ENCODE measurements around the gene NOTUM.

NOTUM gene

DNA sequence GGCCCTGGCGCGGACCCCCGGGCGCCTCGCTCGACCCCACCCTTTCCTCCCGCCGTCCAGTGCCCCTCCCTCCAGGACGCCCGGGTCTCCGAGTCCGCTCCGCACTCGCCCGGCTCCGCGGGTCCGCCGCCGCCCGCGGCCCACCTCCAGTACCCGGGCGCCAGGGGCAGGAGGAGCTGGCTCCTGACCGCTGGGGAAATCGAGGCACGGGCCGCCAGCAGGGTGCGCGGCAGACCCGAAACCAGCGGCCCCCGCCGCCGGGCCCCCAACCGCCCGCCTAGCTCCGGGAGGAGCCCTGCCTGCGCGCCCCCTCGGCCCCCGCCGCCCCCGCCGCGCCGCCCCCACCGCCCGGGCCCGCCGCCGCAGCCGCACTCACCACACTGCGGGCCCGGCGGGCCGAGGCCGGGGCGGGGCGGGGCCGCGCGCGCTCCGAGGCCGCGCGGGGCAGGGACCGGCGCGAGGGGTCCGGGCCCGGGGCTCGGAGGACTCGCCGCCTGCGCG lies 33.8 kb downstream of the NOTUM start:
- CTCF ChIA-PET: interaction anchor here (0.9 to 2.7 kb wide), 6 partner anchors 10 to 93 kb away, joined by 3 to 9 read pairs (median 4); no protein-coding TSS in a partner anchor
- TF ChIP-seq, protein P1, sequence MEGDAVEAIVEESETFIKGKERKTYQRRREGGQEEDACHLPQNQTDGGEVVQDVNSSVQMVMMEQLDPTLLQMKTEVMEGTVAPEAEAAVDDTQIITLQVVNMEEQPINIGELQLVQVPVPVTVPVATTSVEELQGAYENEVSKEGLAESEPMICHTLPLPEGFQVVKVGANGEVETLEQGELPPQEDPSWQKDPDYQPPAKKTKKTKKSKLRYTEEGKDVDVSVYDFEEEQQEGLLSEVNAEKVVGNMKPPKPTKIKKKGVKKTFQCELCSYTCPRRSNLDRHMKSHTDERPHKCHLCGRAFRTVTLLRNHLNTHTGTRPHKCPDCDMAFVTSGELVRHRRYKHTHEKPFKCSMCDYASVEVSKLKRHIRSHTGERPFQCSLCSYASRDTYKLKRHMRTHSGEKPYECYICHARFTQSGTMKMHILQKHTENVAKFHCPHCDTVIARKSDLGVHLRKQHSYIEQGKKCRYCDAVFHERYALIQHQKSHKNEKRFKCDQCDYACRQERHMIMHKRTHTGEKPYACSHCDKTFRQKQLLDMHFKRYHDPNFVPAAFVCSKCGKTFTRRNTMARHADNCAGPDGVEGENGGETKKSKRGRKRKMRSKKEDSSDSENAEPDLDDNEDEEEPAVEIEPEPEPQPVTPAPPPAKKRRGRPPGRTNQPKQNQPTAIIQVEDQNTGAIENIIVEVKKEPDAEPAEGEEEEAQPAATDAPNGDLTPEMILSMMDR (IDR thresholded peaks at IDR 0.05; ENCODE audit: control extremely low read depth, extremely low read depth, low read depth, missing control alignments): no peak
- no peak for DNase-seq (ENCODE audit: extremely low spot score)
- POLR2A ChIA-PET: interaction anchor here (1.2 to 1.5 kb wide), 2 partner anchors 10 to 171 kb away, joined by 3 to 8 read pairs; partner anchors contain the start of gene FASN

DNA sequence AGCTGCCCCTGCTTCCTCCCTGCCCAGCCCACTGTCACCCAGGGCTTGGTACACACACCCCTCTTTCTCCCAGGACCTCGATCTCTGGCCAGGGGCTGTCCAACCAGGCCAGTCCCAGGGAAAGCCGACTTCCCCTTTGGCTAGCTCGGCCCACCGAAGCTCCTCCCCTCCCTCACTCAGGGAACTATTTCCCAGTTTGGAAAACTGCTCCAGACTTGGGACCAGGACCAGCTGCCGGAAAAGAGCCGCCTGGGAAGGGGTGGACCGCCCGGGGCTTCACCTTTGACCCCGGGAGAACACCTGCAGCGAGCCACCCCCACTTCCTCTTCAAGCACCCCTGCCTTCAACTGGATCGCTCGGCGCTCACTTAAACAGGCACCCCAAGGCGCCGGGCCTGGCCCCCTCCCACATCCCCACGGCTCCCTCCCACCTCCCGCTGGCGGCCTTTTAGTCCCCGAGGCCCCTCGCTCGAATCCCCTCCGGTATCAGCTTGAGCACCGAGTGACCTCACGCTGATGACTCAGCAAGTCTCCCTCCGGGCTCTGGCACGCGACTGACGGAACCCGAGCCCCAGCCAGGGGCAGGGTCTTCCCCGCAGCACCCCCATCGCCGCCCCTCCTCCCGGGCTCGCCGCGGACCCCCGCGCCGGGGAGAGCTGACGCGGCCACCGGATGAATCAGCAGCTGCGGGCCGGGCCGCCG lies 34.4 kb downstream of the NOTUM start:
- CTCF ChIA-PET: interaction anchor here (1.1 to 2.7 kb wide), 5 partner anchors 9 to 104 kb away, joined by 4 to 9 read pairs (median 7); no protein-coding TSS in a partner anchor
- TF ChIP-seq, protein P1 (IDR thresholded peaks at IDR 0.05; ENCODE audit: control extremely low read depth, extremely low read depth, low read depth, missing control alignments): no peak
- peak; percentile 73 for DNase-seq (ENCODE audit: extremely low spot score)
- POLR2A ChIA-PET: interaction anchor here (0.5 to 1.5 kb wide), 2 partner anchors 9 to 213 kb away, joined by 3 to 8 read pairs; no protein-coding TSS in a partner anchor

DNA sequence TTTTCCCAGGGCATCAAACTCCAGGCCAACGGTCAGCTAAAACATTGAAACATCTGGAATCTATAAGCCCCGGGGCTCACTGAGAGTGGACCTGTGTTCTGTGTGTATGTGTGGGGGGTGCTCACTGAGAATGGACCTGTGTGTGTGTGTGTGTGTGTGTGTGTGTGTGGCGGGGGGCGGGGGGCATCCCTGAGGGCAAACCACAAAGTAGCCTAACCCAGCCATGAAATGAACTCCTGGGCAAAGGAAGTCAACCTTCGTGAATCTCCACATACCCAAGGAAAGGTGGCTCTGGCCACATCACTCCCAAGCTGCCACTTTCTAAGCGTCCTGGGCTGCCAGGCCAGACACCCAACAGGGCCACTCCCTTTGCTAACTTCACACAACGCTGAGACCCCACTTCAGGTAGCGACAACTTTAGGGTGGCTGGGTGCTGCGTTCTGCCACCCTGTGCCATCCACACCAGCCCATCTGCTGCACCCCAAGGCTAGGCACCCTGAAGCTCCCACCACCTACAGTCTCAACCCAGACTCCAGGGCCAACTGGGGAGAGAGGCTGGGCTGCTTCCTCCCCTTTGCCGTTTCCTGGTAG lies 35.0 kb downstream of the NOTUM start:
- POLR2A ChIA-PET: interaction anchor here (0.5 to 1.5 kb wide), 4 partner anchors 9 to 374 kb away, joined by 3 to 8 read pairs (median 6); partner anchors contain the start of gene FAAP100
- CTCF ChIA-PET: interaction anchor here (1.1 to 2.7 kb wide), 6 partner anchors 9 to 104 kb away, joined by 4 to 9 read pairs (median 6); no protein-coding TSS in a partner anchor
- DNase-seq (ENCODE audit: extremely low spot score): no peak
- TF ChIP-seq, protein P1 (IDR thresholded peaks at IDR 0.05; ENCODE audit: control extremely low read depth, extremely low read depth, low read depth, missing control alignments): no peak

DNA sequence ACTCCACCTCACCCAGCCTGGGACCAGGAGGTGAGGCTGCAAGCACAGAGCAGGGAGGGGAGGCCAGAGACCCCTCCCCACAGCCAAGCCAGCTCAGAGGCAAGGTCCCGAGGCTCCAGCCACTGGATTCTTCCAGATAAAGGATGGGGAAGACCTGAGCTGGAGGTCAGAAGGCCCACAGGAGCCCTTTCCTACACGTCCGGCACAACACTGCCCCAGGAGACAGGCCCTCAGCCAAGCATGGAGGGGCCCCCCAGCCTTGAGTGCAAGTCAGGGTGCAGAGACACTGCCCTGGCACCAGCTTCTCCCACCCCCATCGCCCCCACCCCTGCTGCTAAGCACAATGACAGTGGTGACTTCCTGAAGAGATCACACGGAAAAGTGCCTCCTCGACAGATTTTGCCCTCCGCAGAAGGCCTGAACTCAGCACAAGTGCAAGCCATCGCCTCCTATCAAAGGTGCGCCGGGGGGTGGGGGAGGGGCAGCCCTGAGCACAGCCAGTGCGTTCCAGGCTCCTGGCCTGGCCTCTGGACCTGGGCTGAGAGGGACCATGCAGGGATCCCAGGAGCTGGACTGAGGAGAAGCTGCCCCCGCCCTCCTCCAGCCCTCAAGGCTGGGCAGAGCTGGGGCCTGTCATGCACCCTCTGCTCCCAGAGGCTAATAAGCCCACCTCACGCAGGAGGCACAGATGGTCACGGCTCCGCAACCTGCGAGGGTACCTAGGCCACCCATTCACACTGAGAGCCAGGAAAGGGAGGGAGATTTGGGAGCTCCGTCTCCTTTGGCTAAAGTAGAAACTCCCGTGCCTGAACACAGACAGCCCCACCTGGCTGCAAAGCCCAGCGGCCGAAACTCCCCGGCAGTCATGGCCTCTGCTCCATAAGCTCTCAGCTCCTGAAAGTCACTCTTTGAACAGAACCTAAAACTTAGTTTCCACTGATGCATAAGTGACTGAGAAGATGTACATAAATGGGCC lies 36.1 kb downstream of the NOTUM start:
- ChIA-PET POLR2A (interaction anchor here (0.5 to 1.1 kb wide), 5 partner anchors 12 to 373 kb away, joined by 3 to 7 read pairs (median 4); partner anchors contain the start of gene FAAP100), CTCF (interaction anchor here (0.7 to 2.6 kb wide), 5 partner anchors 8 to 105 kb away, joined by 3 to 8 read pairs (median 4); no protein-coding TSS in a partner anchor)
- TF ChIP-seq, protein P1 (IDR thresholded peaks at IDR 0.05; ENCODE audit: control extremely low read depth, extremely low read depth, low read depth, missing control alignments): no peak
- DNase-seq (ENCODE audit: extremely low spot score): no peak

DNA sequence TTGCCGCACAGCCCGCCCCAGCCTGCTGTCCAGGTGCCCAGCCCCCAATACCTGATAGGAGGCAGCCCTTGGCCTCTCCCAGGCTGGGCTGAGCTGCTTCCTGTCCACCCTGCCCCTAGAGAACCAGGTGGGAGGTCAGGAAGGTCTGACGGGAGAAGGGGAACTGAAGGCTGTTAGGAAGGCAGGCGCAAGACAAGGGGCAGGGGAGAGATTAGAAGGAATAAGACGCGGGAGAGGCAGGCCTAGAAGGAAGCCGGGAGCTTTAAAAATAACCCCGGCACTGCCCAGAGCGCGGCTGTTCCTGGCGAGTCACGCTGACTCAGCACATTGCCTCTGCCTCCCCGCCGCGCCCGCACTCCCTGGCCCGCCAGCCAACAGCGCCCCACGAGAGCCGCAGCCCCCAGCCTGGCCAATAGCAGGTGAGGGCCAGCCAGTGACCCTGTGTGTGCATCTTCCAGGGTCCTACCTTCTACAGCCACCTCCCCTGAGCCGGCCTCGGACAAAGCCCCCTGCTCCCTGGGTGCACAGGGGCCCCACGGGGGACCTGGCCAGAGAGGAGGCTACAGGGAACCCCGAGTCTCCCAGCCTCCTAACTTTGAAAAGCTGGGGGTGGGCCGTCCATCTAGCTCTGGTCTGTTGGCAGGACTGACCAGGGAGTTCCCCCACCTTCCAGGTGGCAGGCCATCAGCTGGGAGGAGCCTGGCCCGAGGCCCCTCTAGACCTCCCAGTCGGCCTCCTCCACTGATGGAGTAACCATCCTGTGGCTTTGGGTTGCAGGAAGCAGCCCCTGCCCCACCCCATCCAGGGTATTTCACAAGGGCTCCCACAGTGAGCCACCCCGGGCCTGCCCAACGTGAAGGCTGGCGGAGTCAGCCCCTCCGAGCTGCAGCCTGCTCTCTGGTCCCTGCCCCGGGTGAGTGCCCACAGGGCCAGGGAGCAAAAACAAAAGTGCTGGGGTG lies 37.4 kb downstream of the NOTUM start:
- CTCF ChIA-PET: interaction anchor here (0.6 to 2.6 kb wide), 4 partner anchors 11 to 107 kb away, joined by 3 to 8 read pairs (median 4); no protein-coding TSS in a partner anchor
- DNase-seq (ENCODE audit: extremely low spot score): no peak
- TF ChIP-seq, protein P1 (IDR thresholded peaks at IDR 0.05; ENCODE audit: control extremely low read depth, extremely low read depth, low read depth, missing control alignments): no peak
- POLR2A ChIA-PET: interaction anchor here (0.5 to 1.1 kb wide), 4 partner anchors 11 to 151 kb away, joined by 3 to 8 read pairs (median 4); no protein-coding TSS in a partner anchor

Data from GM10248 (cell line).